Stimulated activated CD4-positive, alpha-beta T cell treated with anti-CD3 and anti-CD28 coated beads, Interleukin-15, amount 100 ng/mL, for 24 hours (primary cell): ENCODE data around the gene CDIPT.
A peak's percentile ranks its signal among the peaks of the same experiment; 100 is the strongest.

Experiments used
- DNase-seq: peaks from one replicate; pipeline ENCODE4 v3.0.0-alpha.2; 2020

The CDIPT gene

DNA sequence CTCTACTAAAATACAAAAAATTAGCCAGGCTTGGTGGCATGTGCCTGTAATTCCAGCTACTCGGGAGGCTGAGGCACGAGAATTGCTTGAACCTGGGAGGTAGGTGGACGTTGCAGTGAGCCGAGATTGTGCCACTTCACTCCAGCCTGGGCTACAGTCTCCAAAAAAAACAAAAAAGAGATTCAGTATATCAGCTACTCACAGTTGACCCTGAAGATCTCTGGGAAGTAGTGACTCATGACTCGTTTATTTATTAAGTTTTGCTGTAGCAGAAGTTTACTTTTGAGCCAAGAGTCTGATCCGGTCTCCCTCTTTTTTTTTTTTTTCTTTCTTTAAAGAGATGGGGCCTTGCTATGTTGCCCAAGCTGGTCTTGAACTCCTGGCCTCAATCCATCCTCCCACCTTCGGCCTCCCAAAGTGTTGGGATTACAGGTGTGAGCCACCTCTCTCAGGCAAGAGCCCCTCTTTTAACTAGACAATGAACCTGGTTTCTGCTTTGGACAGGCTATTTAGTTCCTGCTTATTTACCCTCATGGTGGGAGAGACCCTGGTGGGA, 38.4 kb downstream of the CDIPT start:
- DNase-seq, result no peak

GRCh38 chr16:29821643-29822115, 41.3 kb downstream of the CDIPT start:
- no peak for DNase-seq

- DNase-seq, result peak; percentile 69
These were observed 42.0 kb downstream of the CDIPT start for GRCh38 chr16:29820730-29821642.

DNA sequence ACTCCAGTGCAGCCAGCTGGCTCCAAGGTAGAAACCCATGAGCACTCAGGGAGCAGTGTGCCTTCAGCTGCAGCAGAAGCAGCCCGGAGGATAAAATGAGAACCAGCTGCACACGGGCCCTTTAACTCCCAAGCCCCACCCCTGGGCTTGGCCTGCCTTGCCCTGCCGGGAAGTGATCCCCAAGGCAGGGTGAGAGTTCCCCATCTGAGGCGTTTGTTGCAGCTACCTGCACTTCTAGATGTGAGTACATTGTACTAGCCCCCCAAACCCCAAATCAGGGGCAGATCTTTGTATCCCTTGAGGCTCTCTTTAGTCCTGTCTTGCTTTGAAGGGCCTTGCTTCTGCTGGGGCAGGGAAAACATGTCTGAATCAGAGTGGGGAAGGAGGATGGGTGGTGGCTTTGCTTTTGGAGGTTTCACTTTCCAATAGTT, 42.7 kb downstream of the CDIPT start, which contains the start of gene MVP:
MVP (plus strand) TSS at position 192 of the 431 bp plus-strand sequence. CDS start 10,088 bp downstream, outside the sequence.
- peak; percentile 74 for DNase-seq

GRCh38 chr16:29819506-29819905, 43.5 kb downstream of the CDIPT start:
- no peak for DNase-seq

- no peak for DNase-seq
These were observed 44.9 kb downstream of the CDIPT start for GRCh38 chr16:29818082-29818481.

DNA sequence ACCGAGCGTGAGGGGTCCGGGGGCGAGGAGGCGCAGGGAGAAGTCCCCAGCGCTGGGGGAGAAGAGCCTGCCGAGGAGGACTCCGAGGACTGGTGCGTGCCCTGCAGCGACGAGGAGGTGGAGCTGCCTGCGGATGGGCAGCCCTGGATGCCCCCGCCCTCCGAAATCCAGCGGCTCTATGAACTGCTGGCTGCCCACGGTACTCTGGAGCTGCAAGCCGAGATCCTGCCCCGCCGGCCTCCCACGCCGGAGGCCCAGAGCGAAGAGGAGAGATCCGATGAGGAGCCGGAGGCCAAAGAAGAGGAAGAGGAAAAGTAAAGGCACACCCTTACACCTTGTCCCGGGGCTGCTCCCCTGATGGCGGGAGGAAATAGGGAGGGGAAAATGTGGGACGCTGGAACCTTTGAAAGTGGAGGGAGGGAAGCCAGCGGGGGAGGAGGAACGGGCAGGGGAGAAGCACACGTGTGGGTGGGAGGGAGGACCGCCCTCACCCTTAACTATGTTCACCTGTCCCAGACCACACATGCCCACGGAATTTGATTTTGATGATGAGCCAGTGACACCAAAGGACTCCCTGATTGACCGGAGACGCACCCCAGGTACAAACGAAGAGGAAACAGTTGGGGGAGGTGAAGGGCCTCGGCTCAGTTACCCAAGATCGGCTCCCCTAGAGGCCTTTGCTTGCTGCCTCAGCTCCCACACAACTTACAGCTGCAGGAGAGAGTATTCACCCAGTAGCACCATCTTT, 46.2 kb downstream of the CDIPT start:
- peak; percentile 86 for DNase-seq

GRCh38 chr16:29815793-29816693, 47.0 kb downstream of the CDIPT start, which contains the start of gene PAGR1:
TSS of gene PAGR1 (plus strand) at chr16:29816152. CDS start at chr16:29816526, 374 bp downstream.
- DNase-seq, result peak; percentile 98

GRCh38 chr16:29815032-29815721, 47.8 kb downstream of the CDIPT start:
- DNase-seq, result peak; percentile 74

DNA sequence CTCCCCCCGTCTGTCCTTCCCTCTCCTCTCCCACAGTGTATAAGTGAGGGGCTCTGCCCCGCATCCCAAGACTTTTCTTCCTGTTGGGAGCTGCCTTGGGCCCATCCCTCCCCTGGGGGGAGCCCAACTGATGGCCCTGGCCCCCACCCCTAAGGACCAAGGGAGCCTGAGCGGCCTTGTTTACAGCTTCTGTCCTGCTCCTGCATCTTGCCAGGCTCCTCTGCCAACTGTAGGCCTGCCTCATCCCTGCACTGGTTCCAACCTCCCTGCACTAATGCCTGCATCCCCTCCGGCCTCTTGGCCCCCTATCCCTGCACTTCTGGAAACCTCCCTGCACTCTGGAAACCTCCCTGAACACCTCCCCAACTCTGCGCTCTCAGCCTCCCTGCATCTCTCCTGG, 48.4 kb downstream of the CDIPT start:
- no peak for DNase-seq

- no peak for DNase-seq
These were observed 49.1 kb downstream of the CDIPT start for GRCh38 chr16:29813644-29814562.

- DNase-seq, result no peak
These were observed 50.0 kb downstream of the CDIPT start for GRCh38 chr16:29812754-29813643.

- peak; percentile 75 for DNase-seq
These were observed 50.9 kb downstream of the CDIPT start, which contains the start of gene PRRT2 for GRCh38 chr16:29811896-29812665. TSS of gene PRRT2 (plus strand) at chr16:29812193. CDS start at chr16:29813055, 862 bp downstream.

DNA sequence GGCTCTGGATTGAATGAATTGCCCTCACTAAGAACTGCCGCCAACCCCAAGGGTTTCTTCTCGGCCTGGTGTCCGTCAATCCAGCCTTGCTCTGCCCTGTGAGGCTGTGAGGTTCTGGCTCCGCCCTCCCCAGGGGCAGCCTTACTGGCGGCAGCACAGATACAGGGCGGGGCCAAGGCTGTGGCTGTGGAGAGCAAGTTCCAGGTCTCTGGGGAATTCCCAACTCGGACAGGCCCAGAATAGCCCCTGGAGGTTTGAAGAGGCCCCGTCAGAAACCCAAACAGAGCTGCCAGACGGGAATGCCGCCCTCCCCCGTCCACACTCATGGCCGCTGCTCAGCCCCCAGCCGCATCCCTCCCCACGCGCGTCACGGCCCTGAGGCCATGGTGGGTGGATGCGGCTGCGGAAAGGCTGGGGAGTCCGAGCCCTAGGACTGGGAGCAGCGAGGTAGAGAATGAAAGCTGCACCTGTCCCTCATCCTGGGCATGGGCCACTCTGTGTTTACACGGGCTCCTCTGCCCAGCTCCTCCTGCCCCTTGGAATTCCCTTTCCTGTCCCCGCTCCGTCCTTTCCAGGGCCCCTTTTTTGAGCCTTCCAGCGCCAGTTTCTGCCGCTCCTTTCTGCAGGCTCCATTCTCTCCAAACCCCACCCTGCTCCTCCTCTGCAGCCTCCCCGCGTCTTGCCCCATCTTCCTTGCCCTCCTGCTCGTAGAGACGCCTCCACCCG, 51.7 kb downstream of the CDIPT start:
- peak; percentile 92 for DNase-seq

DNA sequence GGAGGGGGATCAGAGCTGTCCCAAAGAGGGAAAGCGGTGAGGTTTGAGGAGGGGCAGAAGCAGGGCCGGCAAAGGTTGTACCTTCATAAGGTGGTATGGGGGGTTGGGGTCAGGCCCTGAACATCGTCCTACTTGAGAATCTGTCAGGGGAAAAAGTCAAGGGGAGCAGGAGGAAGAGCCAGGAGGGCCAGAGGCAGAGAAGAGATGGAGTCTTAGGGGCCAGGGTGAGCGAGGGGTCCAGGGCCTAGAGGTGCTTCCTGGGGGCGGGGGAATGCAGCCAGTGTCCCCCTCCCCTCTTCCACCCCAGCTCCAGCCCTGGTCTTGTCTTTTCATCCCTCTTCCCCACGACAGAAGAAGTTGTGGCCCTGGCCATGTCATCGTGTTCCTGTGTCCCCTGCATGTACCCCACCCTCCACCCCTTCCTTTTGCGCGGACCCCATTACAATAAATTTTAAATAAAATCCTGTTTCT, 52.3 kb downstream of the CDIPT start:
- DNase-seq, result no peak

DNA sequence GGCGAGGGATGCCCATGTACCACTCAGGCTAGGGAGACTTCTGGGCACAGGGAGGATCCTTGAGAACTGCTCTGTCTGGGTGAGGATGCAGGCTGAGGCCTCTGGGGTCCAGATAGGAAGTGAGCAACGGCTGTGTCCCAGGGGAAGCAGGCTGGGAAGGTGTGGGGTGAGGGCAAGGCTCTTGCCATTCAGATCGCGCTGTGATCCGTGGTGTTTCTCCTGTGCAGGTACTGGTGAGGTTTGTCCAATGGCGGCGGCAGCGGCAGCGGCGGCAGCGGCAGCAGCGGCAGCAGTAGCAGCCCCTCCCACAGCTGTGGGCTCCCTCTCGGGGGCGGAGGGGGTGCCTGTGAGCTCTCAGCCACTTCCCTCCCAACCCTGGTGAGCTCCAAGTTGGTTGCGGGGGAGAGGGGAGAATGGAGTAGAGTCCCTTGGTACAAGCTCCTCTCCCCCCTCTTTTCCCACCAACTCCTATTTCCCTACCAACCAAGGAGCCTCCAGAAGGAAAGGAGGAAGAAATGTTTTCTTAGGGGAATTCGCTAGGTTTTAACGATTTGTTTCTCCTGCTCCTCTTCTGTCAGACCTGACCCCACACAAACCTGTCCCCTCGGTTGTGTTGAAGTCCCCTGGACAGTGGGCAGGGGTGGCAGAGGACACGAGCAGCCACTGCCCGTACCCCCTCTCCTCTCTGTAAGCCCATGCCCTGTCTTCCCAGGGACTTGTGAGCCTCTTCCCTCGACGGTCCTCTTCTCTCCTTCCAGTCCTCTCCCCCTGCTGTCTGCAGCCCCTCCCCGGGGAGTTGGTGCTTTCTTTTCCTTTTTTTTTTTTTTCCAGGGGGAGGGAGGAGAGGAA, 53.0 kb downstream of the CDIPT start:
- peak; percentile 57 for DNase-seq
